Measurements from ENCODE around the gene IPCEF1.

GRCh38 chr6:154159126-154159525, 197.5 kb downstream of the IPCEF1 start:
- no peak for TF ChIP-seq EZH2phosphoT487 (IDR thresholded peaks at IDR 0.05; ENCODE audit: insufficient read depth, low read depth)
- no peak for TF ChIP-seq EZH2 (IDR thresholded peaks at IDR 0.05; ENCODE audit: insufficient read depth, poor library complexity, severe bottlenecking)

All from GM23248 (cell line).